ENCODE results near the gene ITPR1.

ITPR1 gene

DNA sequence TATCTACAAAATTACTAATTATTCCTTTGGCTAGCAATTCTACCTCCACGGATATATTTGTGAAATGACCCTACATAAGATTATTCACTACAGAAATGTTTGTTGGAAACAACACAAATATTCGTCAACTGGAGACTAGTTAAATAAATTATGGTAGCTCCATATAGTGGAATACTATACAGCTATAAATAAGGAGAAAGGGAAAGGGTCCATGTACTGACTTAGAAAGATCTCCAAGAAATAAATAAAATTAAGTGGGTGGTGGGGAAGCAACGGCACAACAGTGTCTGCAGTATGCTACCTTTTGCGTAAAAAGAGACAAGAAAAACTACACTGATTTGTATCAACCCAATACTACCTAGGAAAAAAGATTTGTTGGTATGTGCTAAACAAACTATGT, 389.4 kb downstream of the ITPR1 start:
- DNase-seq: no peak

- DNase-seq: no peak
Observed at GRCh38 chr3:4883011-4883410, 389.9 kb downstream of the ITPR1 start.

- DNase-seq: no peak
Observed at GRCh38 chr3:4884888-4885287, 391.7 kb downstream of the ITPR1 start.

DNA sequence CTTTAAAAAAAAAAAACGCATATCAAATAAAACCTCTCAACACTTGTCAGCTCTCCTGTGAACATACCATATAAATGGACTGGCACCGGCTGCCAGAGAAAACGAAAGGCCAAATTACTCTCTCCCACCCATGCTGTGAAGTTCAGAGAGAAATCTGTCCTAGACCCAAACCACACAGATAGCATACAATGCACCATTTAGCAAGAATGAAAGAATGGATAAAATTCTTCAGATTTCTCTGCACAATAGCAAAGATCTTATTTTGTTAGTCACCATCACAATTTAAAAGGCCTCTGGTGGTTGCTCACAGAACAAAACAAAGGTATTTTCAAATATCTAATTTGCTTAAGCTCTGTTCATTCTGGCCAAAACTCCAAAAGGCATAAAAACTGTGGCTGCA, 392.2 kb downstream of the ITPR1 start:
- DNase-seq: peak; percentile 32

- no peak for DNase-seq
Observed at GRCh38 chr3:4886448-4886847, 393.3 kb downstream of the ITPR1 start.

GRCh38 chr3:4887177-4887576, 394.0 kb downstream of the ITPR1 start:
- no peak for DNase-seq

- no peak for DNase-seq
Observed at GRCh38 chr3:4888913-4889846, 396.0 kb downstream of the ITPR1 start.

- peak; percentile 23 for DNase-seq
Observed at GRCh38 chr3:4889896-4890295, 396.7 kb downstream of the ITPR1 start.

DNA sequence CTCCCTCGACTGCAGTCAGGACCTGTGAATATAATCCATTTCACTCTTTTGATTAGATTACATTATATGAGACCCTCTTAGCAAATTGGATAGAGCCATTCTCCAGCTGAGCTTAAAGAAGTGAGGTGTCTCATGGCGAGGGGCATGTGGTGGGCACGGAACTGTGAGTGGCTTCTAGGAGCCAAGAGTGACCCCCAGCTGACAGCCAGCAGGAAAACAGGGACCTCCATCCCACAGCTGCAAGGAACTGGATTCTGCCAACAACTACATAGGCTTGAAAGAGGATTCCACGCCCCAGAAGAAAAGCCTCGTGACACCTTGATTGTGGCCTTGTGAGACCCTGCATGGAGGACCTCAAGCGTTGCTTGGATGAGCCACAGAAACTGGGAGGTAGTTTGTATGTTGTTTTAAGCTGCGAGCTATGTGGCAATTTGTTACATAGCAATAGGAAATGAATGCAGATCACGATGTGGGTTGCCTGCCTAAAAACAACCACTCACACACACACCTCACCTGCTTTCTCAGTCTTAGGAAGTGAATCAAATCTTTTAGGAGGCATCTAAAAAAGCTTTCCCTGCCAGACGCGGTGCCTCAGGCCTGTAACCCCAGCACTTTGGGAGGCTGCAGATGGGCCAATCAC, 401.9 kb downstream of the ITPR1 start:
- DNase-seq: no peak

DNA sequence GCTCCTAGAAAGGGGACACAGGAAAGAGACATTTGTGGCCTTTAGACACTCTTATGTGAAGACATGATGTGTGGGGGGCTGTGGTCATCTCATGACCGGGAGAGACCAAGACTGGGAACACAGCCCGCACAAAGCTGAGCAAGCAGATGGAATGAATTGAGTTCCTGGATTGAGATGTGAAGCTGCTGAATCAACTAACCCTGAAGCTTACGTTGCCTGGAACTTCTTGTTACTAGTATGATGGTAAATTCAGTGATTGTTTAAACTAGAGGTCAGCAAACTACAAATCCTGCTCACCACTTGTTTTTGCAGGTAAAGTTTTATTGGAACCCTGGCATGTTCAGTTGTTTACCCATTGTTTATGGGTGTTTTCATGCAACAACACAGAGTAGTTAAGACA, 402.7 kb downstream of the ITPR1 start:
- DNase-seq: no peak

Data from NCI-H226 (cell line).